Measurements from ENCODE around the gene ILK. TPM values are rescaled to one million over a fixed set of nuclear protein-coding genes. Genes with fewer than 3 reads are reported as not detected.

Gene ILK
- total RNA-seq, 1 experiment from 2014 or later, result 73.5 TPM

- DNase-seq (ENCODE audit: low read depth, low spot score) (no peak), ATAC-seq (no peak)
- H3K4me2 ChIP-seq (ENCODE audit: low read length), result no peak overlapping the region
- H3K9ac ChIP-seq (ENCODE audit: low read length), result no peak overlapping the region
- H3K9me2 ChIP-seq (ENCODE audit: insufficient read depth), result no peaks in the 10 kb centered on the region
- H3K79me2 ChIP-seq (ENCODE audit: insufficient read depth, low read length), result 0 out of 2 replicates have a peak, but pooled peaks cover 5% of the 10 kb centered on the region
- intact Hi-C loops (cut with micrococcal nuclease), result no loop called here
- no TSS peak for BruUV-seq (replicated peaks)
- ChIA-PET CTCF (no interaction called here), POLR2A (no interaction called here), RAD21 (ENCODE audit: low non-redundant PET in 1 of 2, low total read pairs in 2 of 2, uncharacterized antibody in 2 of 2, unreplicated experiment in 2 of 2) (no interaction called here)
- H3K4me3 ChIP-seq (replicated peaks in 1 of 2; ENCODE audit: low read depth in 1 of 2, low read length in 2 of 2), result no peak overlapping the region
- H3K27me3 ChIP-seq (ENCODE audit: insufficient read depth, low read length), result no peaks in the 10 kb centered on the region
- H3K9me3 ChIP-seq (ENCODE audit: control insufficient read depth in 1 of 2, insufficient read depth in 1 of 2, low read depth in 1 of 2, low read length in 2 of 2), result peaks cover 4 to 13% of the 10 kb centered on the region in 2 experiments; a peak in 1 of 4 replicates
- H3K4me1 ChIP-seq (ENCODE audit: control insufficient read depth in 1 of 2, insufficient read depth in 2 of 2, low read length in 2 of 2), result no peaks in the 10 kb centered on the region
- no peak overlapping the region for H2AFZ ChIP-seq (ENCODE audit: low read depth, low read length, poor library complexity, severe bottlenecking)
- no peak for TF ChIP-seq SP1 (IDR thresholded peaks at IDR 0.05; ENCODE audit: low read depth)
- no peak for TF ChIP-seq ZNF274 (IDR thresholded peaks at IDR 0.05; ENCODE audit: low read depth, low read length)
- no peak for TF ChIP-seq YY1 (IDR thresholded peaks at IDR 0.05; ENCODE audit: extremely low read depth, insufficient replicate concordance, low read depth, low read length)
- no peak for TF ChIP-seq EGR1 (IDR thresholded peaks at IDR 0.05; ENCODE audit: low read depth)
- no peak for TF ChIP-seq SRF (IDR thresholded peaks at IDR 0.05; ENCODE audit: low read depth)
- TF ChIP-seq EZH2phosphoT487 (IDR thresholded peaks at IDR 0.05; ENCODE audit: borderline replicate concordance), result no peak
- no peak for TF ChIP-seq CEBPB (IDR thresholded peaks at IDR 0.05; ENCODE audit: low read depth)
- TF ChIP-seq RAD21 (IDR thresholded peaks at IDR 0.05; ENCODE audit: low read depth), result no peak
- H3K36me3 ChIP-seq (ENCODE audit: control insufficient read depth in 1 of 2, insufficient read depth in 2 of 2, low read length in 2 of 2), result peaks cover 0 to 5% of the 10 kb centered on the region in 2 experiments; a peak in 2 of 4 replicates
- no peaks in the 10 kb centered on the region for H4K20me1 ChIP-seq (ENCODE audit: insufficient read depth)
- H3K27ac ChIP-seq (ENCODE audit: low read depth, low read length), result no peak overlapping the region
Measured at GRCh38 chr11:6587360-6587953, 16.1 kb upstream of the ILK start.

GRCh38 chr11:6588018-6588417 is 15.6 kb upstream of the ILK start:
- Histone ChIP-seq H3K9ac (ENCODE audit: low read length) (no peak overlapping the region), H3K27me3 (ENCODE audit: insufficient read depth, low read length) (no peaks in the 10 kb centered on the region), H3K4me3 (replicated peaks in 1 of 2; ENCODE audit: low read depth in 1 of 2, low read length in 2 of 2) (no peak overlapping the region), H4K20me1 (ENCODE audit: insufficient read depth) (no peaks in the 10 kb centered on the region), H3K4me1 (ENCODE audit: control insufficient read depth in 1 of 2, insufficient read depth in 2 of 2, low read length in 2 of 2) (no peaks in the 10 kb centered on the region), H3K4me2 (ENCODE audit: low read length) (no peak overlapping the region), H3K27ac (ENCODE audit: low read depth, low read length) (no peak overlapping the region), H3K79me2 (ENCODE audit: insufficient read depth, low read length) (0 out of 2 replicates have a peak, but pooled peaks cover 5% of the 10 kb centered on the region), H3K36me3 (ENCODE audit: control insufficient read depth in 1 of 2, insufficient read depth in 2 of 2, low read length in 2 of 2) (peaks cover 0 to 5% of the 10 kb centered on the region in 2 experiments; a peak in 2 of 4 replicates), H2AFZ (ENCODE audit: low read depth, low read length, poor library complexity, severe bottlenecking) (no peak overlapping the region), H3K9me2 (ENCODE audit: insufficient read depth) (no peaks in the 10 kb centered on the region), H3K9me3 (ENCODE audit: control insufficient read depth in 1 of 2, insufficient read depth in 1 of 2, low read depth in 1 of 2, low read length in 2 of 2) (peaks cover 4 to 13% of the 10 kb centered on the region in 2 experiments; a peak in 1 of 4 replicates)
- ChIA-PET CTCF (no interaction called here), POLR2A (no interaction called here), RAD21 (ENCODE audit: low non-redundant PET in 1 of 2, low total read pairs in 2 of 2, uncharacterized antibody in 2 of 2, unreplicated experiment in 2 of 2) (no interaction called here)
- no TSS peak for BruUV-seq (replicated peaks)
- intact Hi-C loops (cut with micrococcal nuclease), result no loop called here
- DNase-seq (ENCODE audit: low read depth, low spot score), result no peak
- no peak for ATAC-seq
- TF ChIP-seq YY1 (IDR thresholded peaks at IDR 0.05; ENCODE audit: extremely low read depth, insufficient replicate concordance, low read depth, low read length) (no peak), SP1 (IDR thresholded peaks at IDR 0.05; ENCODE audit: low read depth) (no peak), EZH2 (IDR thresholded peaks at IDR 0.05) (no peak), EZH2phosphoT487 (IDR thresholded peaks at IDR 0.05; ENCODE audit: borderline replicate concordance) (no peak), MAX (IDR thresholded peaks at IDR 0.05) (no peak), POLR2AphosphoS5 (IDR thresholded peaks at IDR 0.05; ENCODE audit: low read depth, low read length) (no peak), ZFX (IDR thresholded peaks at IDR 0.05) (no peak), REST (IDR thresholded peaks at IDR 0.05; ENCODE audit: low read depth) (no peak), ELF1 (IDR thresholded peaks at IDR 0.05; ENCODE audit: borderline replicate concordance, low read depth) (no peak), SIN3A (IDR thresholded peaks at IDR 0.05; ENCODE audit: low read depth) (no peak), RAD21 (IDR thresholded peaks at IDR 0.05; ENCODE audit: low read depth) (no peak), SRF (IDR thresholded peaks at IDR 0.05; ENCODE audit: low read depth) (no peak), POLR2A (IDR thresholded peaks at IDR 0.05; ENCODE audit: borderline replicate concordance, extremely low read depth, insufficient read depth, insufficient read length) (no peak), CBX3 (IDR thresholded peaks at IDR 0.05; ENCODE audit: low read depth) (no peak)

Data from HCT116 (cell line).